Ascending aorta (tissue), 2 donors: ENCODE measurements around the gene C17orf78. TPM values are rescaled to one million over a fixed set of nuclear protein-coding genes. Genes with fewer than 3 reads are reported as not detected.

Source experiments
- DNase-seq, 2 donors: peaks; one replicate each; pipeline ENCODE4 v3.0.0-alpha.2; 2019; ENCODE audit warnings: low spot score in 2 of 2
- H3K27ac ChIP-seq, 2 donors: fragments of 200-600 bp; sonication (generic); one replicate each; pipeline ENCODE4 v1.5.1; 2016 to 2017; ENCODE audit warnings: mild to moderate bottlenecking in 1 of 2
- H3K27me3 ChIP-seq: fragments of 200-600 bp; sonication (generic); one replicate; pipeline ENCODE4 v1.5.1; 2017
- H3K36me3 ChIP-seq, 2 donors: fragments of 200-600 bp; sonication (generic); one replicate each; pipeline ENCODE4 v1.5.1; 2016
- H3K4me1 ChIP-seq, 2 donors: fragments of 200-600 bp; sonication (generic); one replicate each; pipeline ENCODE4 v1.5.1; 2016 to 2017; ENCODE audit warnings: mild to moderate bottlenecking in 1 of 2
- H3K4me3 ChIP-seq, 2 donors: fragments of 200-600 bp; sonication (generic); one replicate each; pipeline ENCODE4 v1.5.1; 2016 to 2017; ENCODE audit warnings: mild to moderate bottlenecking in 1 of 2
- H3K9me3 ChIP-seq, 2 donors: fragments of 200-600 bp; sonication (generic); one replicate each; pipeline ENCODE4 v1.5.1; 2016
- intact Hi-C: fragments of 100-400 bp; cut with DNase I; formaldehyde crosslinking; loops from one replicate; pipeline ENCODE4 v1.15.1; 2023
- total RNA-seq: library from RNA; depleted of rRNA; stranded (reverse); fragments of >200 nt; gene quantifications from one replicate; pipeline ENCODE4 v1.1.0, GENCODE V29; 2016
- TF ChIP-seq, protein P1 (sequence below), 3 experiments: fragments of 200-600 bp in 2 of 3; fragments of 450-650 bp in 1 of 3; sonication (generic) in 2 of 3; IDR thresholded peaks; one replicate each; pipeline ENCODE4 v1.5.1; 2016 to 2019; ENCODE audit warnings: antibody characterized with exemption in 3 of 3, mild to moderate bottlenecking in 1 of 3, moderate library complexity in 1 of 3

The C17orf78 gene
- total RNA-seq, 1 donor from 2014 or later: not detected

DNA sequence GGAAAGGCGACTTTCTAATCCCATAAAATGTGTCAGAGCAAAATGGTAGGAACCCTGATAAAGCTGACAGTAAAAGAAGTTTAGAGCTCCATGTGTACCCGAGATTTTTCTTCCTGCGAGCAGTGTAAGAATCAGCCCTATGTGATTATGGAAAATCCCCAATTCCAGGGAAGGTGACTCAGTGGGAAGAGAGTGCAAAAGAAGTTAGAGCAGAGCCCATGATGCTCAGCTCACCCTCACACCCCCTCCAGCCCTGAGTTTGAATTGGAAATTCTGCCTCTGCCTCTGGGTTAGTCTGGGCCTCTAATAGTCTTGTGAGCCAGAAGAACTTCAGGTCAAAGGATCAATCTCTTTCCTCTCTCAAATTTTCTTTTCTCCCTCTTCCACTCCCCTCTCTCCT, 12.5 kb downstream of the C17orf78 start:
- H3K4me3 ChIP-seq: no peak overlapping the region
- no peaks in the 10 kb centered on the region for H3K9me3 ChIP-seq
- no peaks in the 10 kb centered on the region for H3K36me3 ChIP-seq
- intact Hi-C loops: no loop called here
- no peaks in the 10 kb centered on the region for H3K27me3 ChIP-seq
- peaks cover 0 to 7% of the 10 kb centered on the region in 2 donors for H3K4me1 ChIP-seq
- TF ChIP-seq, protein P1, sequence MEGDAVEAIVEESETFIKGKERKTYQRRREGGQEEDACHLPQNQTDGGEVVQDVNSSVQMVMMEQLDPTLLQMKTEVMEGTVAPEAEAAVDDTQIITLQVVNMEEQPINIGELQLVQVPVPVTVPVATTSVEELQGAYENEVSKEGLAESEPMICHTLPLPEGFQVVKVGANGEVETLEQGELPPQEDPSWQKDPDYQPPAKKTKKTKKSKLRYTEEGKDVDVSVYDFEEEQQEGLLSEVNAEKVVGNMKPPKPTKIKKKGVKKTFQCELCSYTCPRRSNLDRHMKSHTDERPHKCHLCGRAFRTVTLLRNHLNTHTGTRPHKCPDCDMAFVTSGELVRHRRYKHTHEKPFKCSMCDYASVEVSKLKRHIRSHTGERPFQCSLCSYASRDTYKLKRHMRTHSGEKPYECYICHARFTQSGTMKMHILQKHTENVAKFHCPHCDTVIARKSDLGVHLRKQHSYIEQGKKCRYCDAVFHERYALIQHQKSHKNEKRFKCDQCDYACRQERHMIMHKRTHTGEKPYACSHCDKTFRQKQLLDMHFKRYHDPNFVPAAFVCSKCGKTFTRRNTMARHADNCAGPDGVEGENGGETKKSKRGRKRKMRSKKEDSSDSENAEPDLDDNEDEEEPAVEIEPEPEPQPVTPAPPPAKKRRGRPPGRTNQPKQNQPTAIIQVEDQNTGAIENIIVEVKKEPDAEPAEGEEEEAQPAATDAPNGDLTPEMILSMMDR (IDR thresholded peaks at IDR 0.05): no peak
- DNase-seq: no peak
- H3K27ac ChIP-seq: no peak overlapping the region

DNA sequence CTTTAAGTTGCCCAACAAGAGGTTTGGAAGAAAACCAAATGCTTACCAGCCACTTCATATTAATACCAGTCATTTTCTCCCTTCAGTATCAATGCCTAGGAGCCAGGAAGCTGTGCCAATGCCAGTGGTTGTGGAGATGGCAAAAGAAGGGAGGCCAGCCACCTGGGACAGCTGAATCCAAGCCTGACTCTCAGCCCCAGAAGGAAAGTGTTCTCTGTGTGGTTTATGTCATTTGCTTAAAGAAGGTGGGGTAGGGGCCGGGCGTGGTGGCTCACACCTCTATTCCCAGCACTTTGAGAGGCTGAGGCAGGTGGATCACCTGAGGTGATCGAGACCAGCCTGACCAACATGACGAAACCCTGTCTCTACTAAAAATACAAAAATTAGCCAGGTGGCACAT, 13.4 kb downstream of the C17orf78 start:
- H3K4me3 ChIP-seq: no peak overlapping the region
- no peaks in the 10 kb centered on the region for H3K9me3 ChIP-seq
- no peak for DNase-seq
- TF ChIP-seq, protein P1 (IDR thresholded peaks at IDR 0.05): no peak
- H3K27ac ChIP-seq: no peak overlapping the region
- H3K36me3 ChIP-seq: no peaks in the 10 kb centered on the region
- no peaks in the 10 kb centered on the region for H3K27me3 ChIP-seq
- intact Hi-C loops: no loop called here
- H3K4me1 ChIP-seq: peaks cover 0 to 7% of the 10 kb centered on the region in 2 donors

GRCh38 chr17:37391146-37391545, 15.4 kb downstream of the C17orf78 start:
- intact Hi-C loops: no loop called here
- Histone ChIP-seq H3K36me3 (no peaks in the 10 kb centered on the region), H3K4me1 (peaks cover 0 to 7% of the 10 kb centered on the region in 2 donors), H3K27me3 (no peaks in the 10 kb centered on the region), H3K27ac (no peak overlapping the region), H3K9me3 (no peaks in the 10 kb centered on the region), H3K4me3 (no peak overlapping the region)
- no peak for DNase-seq
- TF ChIP-seq, protein P1 (IDR thresholded peaks at IDR 0.05): no peak

GRCh38 chr17:37392024-37392590, 16.3 kb downstream of the C17orf78 start:
- H3K27ac ChIP-seq: peak overlapping the region; percentile 5 to 10
- peaks cover 0 to 7% of the 10 kb centered on the region in 2 donors for H3K4me1 ChIP-seq
- no peak for DNase-seq
- no peaks in the 10 kb centered on the region for H3K36me3 ChIP-seq
- no peaks in the 10 kb centered on the region for H3K27me3 ChIP-seq
- TF ChIP-seq, protein P1 (IDR thresholded peaks at IDR 0.05): no peak
- no peak overlapping the region for H3K4me3 ChIP-seq
- intact Hi-C loops: no loop called here
- H3K9me3 ChIP-seq: no peaks in the 10 kb centered on the region

- Histone ChIP-seq H3K9me3 (no peaks in the 10 kb centered on the region), H3K36me3 (no peaks in the 10 kb centered on the region), H3K27ac (no peak overlapping the region), H3K4me1 (peaks cover 0 to 7% of the 10 kb centered on the region in 2 donors), H3K4me3 (no peak overlapping the region), H3K27me3 (no peaks in the 10 kb centered on the region)
- TF ChIP-seq, protein P1 (IDR thresholded peaks at IDR 0.05): no peak
- intact Hi-C loops: no loop called here
- no peak for DNase-seq
These were observed 17.6 kb downstream of the C17orf78 start for GRCh38 chr17:37393352-37393751.
